ENCODE results near the gene BUB1. TPM values are rescaled to one million over a fixed set of nuclear protein-coding genes. Genes with fewer than 3 reads are reported as not detected.

Gene BUB1
- total and polyA plus RNA-seq, 2 of the 8 experiments (the other 6 are each of a cell fraction or from before 2014, with no cell fraction given), result 48.4 to 113 TPM

- H3K4ac ChIP-seq (replicated peaks; ENCODE audit: insufficient read length, low read depth, low read length), result no peak overlapping the region
- peak overlapping the region; percentile 77; the same call in 1 of the 2 replicates for H2AK5ac ChIP-seq (ENCODE audit: low read depth, low read length)
- peaks cover 0 to 2% (median 0%) of the 10 kb centered on the region in 4 experiments; a peak in 1 of 7 replicates for H3K27me3 ChIP-seq (replicated peaks in 1 of 4; ENCODE audit: control insufficient read depth in 3 of 4, extremely low read depth in 1 of 4, insufficient read depth in 3 of 4, low read length in 3 of 4)
- no peaks in the 10 kb centered on the region for H3K79me1 ChIP-seq (ENCODE audit: low read depth, low read length)
- POLR2A ChIA-PET (ENCODE audit: partially characterized antibody), result interaction anchor here (0.7 kb wide), 1 partner anchor 35 kb away, joined by 3 read pairs; no protein-coding TSS in a partner anchor
- no peak overlapping the region for H3K56ac ChIP-seq (replicated peaks; ENCODE audit: insufficient read length, low read depth, low read length)
- no peak overlapping the region for H4K5ac ChIP-seq (ENCODE audit: insufficient read length, low read depth, low read length)
- no peak overlapping the region for H2BK20ac ChIP-seq (ENCODE audit: low read length)
- H2BK15ac ChIP-seq (ENCODE audit: low read length), result no peak overlapping the region
- H3K4me2 ChIP-seq (ENCODE audit: insufficient read depth in 1 of 2, low read depth in 2 of 2, low read length in 2 of 2), result no peak overlapping the region
- no peak overlapping the region for H2BK120ac ChIP-seq (replicated peaks; ENCODE audit: low read depth, low read length)
- H3K23me2 ChIP-seq (ENCODE audit: low read depth, low read length), result no peaks in the 10 kb centered on the region
- no peaks in the 10 kb centered on the region for H3K9me3 ChIP-seq (ENCODE audit: insufficient read depth in 2 of 2, low read depth in 1 of 2, low read length in 1 of 2)
- TF ChIP-seq CHD1 (IDR thresholded peaks at IDR 0.05; ENCODE audit: low read depth, low read length) (no peak), CBX8 (IDR thresholded peaks at IDR 0.05; ENCODE audit: borderline replicate concordance, low read depth, low read length) (no peak), KDM4A (IDR thresholded peaks at IDR 0.05; ENCODE audit: low read depth, low read length, severe bottlenecking) (no peak), MAX (IDR thresholded peaks at IDR 0.05) (no peak), HDAC2 (IDR thresholded peaks at IDR 0.05; ENCODE audit: borderline replicate concordance in 1 of 2, low read depth in 2 of 2, low read length in 2 of 2) (no peak), ASH2L (IDR thresholded peaks at IDR 0.05; ENCODE audit: low read length) (no peak), MAFK (IDR thresholded peaks at IDR 0.05; ENCODE audit: low read depth, low read length) (no peak), BACH1 (IDR thresholded peaks at IDR 0.05; ENCODE audit: low read length) (no peak), NANOG (IDR thresholded peaks at IDR 0.05; ENCODE audit: insufficient read depth, low read depth, low read length, poor library complexity, severe bottlenecking) (no peak)
- H4K91ac ChIP-seq (replicated peaks; ENCODE audit: insufficient read length, low read length), result no peak overlapping the region
- no peak overlapping the region for H3K14ac ChIP-seq (ENCODE audit: insufficient read length)
- H2AFZ ChIP-seq (ENCODE audit: low read length), result no peak overlapping the region
- no peaks in the 10 kb centered on the region for H3K36me3 ChIP-seq (ENCODE audit: control insufficient read depth in 2 of 4, insufficient read depth in 4 of 4, low read length in 3 of 4)
- H4K20me1 ChIP-seq (replicated peaks in 1 of 2; ENCODE audit: control insufficient read depth in 1 of 2, insufficient read depth in 2 of 2, low read length in 2 of 2), result no peaks in the 10 kb centered on the region
- no peak overlapping the region for H3K18ac ChIP-seq (ENCODE audit: extremely low read depth, low read length)
- no peaks in the 10 kb centered on the region for H3K79me2 ChIP-seq (ENCODE audit: control insufficient read depth in 1 of 2, insufficient read depth in 2 of 2, low read length in 2 of 2)
- no peak overlapping the region for H3K4me3 ChIP-seq (ENCODE audit: extremely low read depth in 1 of 4, insufficient read depth in 2 of 4, low read depth in 3 of 4, low read length in 4 of 4)
- DNase-seq (ENCODE audit: low read depth in 1 of 2, low spot score in 2 of 2), result no peak
- CTCF ChIA-PET (ENCODE audit: partially characterized antibody), result interaction anchor here (0.6 to 1.2 kb wide), 3 partner anchors 12 to 604 kb away, joined by 3 to 5 read pairs (median 3); no protein-coding TSS in a partner anchor
- H4K8ac ChIP-seq (ENCODE audit: extremely low read depth, insufficient read depth, low read length), result no peak overlapping the region
- H3K4me1 ChIP-seq (replicated peaks in 1 of 4; ENCODE audit: control insufficient read depth in 3 of 4, insufficient read depth in 4 of 4, low read length in 3 of 4), result peaks cover 0 to 3% (median under 1%) of the 10 kb centered on the region in 4 experiments; a peak in 4 of 7 replicates
- no peak overlapping the region for H3K23ac ChIP-seq (ENCODE audit: insufficient read length)
- 33% methylated on average over 2 of the region's 2 CpGs; no CpG with 5 or more reads in 1 of the 2 experiments for WGBS, 2 experiments (ENCODE audit: extremely low coverage in 1 of 2, insufficient coverage in 1 of 2, insufficient read length in 1 of 2, insufficient replicate concordance in 2 of 2, low coverage in 1 of 2, low lambda C conversion rate in 2 of 2, missing lambda C conversion rate in 1 of 2)
- H2BK12ac ChIP-seq (ENCODE audit: low read depth, low read length), result peak overlapping the region; percentile 76; the same call in 1 of the 2 replicates
- H2BK5ac ChIP-seq (ENCODE audit: low read depth, low read length), result no peak overlapping the region
- no peak overlapping the region for H3K27ac ChIP-seq (ENCODE audit: low read depth, low read length)
- no peak for FAIRE-seq
- no peak overlapping the region for H3K9ac ChIP-seq (replicated peaks in 1 of 4; ENCODE audit: extremely low read depth in 1 of 4, low read depth in 3 of 4, low read length in 3 of 4)
These were observed 47.0 kb upstream of the BUB1 start for GRCh38 chr2:110724820-110725219.
